Tibial nerve (tissue), 4 donors: ENCODE data around the gene SGK1. TPM values are rescaled to one million over a fixed set of nuclear protein-coding genes. Genes with fewer than 3 reads are reported as not detected.
A peak's percentile ranks its signal among the peaks of the same experiment; 100 is the strongest.

Source experiments
- DNase-seq, 2 donors: peaks; one replicate each; pipeline ENCODE4 v3.0.0-alpha.2; 2019; ENCODE audit warnings: low spot score in 2 of 2
- H3K27ac ChIP-seq, 4 donors: fragments of 200-600 bp; sonication (generic) in 3 of 4; one replicate each; pipeline ENCODE4 v1.5.1; 2017 to 2019; ENCODE audit warnings: mild to moderate bottlenecking in 1 of 4
- H3K27me3 ChIP-seq, 2 donors: fragments of 200-600 bp; sonication (generic) in 1 of 2; one replicate each; pipeline versions ENCODE4 v1.5.1 to v1.6.0; 2017 to 2019
- H3K36me3 ChIP-seq, 3 donors: fragments of 200-600 bp; sonication (generic); one replicate each; pipeline ENCODE4 v1.5.1; 2018 to 2019
- H3K4me1 ChIP-seq, 4 donors: fragments of 200-600 bp; sonication (generic) in 3 of 4; one replicate each; pipeline ENCODE4 v1.5.1; 2017 to 2019
- H3K4me3 ChIP-seq, 4 donors: fragments of 200-600 bp; sonication (generic) in 3 of 4; one replicate each; pipeline ENCODE4 v1.5.1; 2017 to 2019; ENCODE audit warnings: mild to moderate bottlenecking in 1 of 4, moderate library complexity in 1 of 4
- H3K9me3 ChIP-seq, 4 donors: fragments of 200-600 bp; sonication (generic) in 3 of 4; one replicate each; pipeline ENCODE4 v1.5.1; 2017 to 2019
- CTCF ChIP-seq, 5 experiments: fragments of 200-600 bp in 3 of 5; fragments of 450-650 bp in 2 of 5; sonication (generic) in 3 of 5; IDR thresholded peaks; one replicate each; pipeline ENCODE4 v1.5.1; 2016 to 2019; ENCODE audit warnings: antibody characterized with exemption in 5 of 5, mild to moderate bottlenecking in 3 of 5, moderate library complexity in 2 of 5
- EP300 ChIP-seq, 2 donors: sonication (generic); formaldehyde crosslinking; IDR thresholded peaks; one replicate each; pipeline ENCODE4 v1.6.1; 2017; ENCODE audit warnings: antibody characterized with exemption in 2 of 2, mild to moderate bottlenecking in 1 of 2
- POLR2A ChIP-seq, 2 donors: fragments of 450-650 bp; IDR thresholded peaks; one replicate each; pipeline ENCODE4 v1.6.1; 2017; ENCODE audit warnings: antibody characterized with exemption in 2 of 2, mild to moderate bottlenecking in 2 of 2, moderate library complexity in 2 of 2
- WGBS, 2 donors: methylation state at CpG; one replicate each; pipeline ENCODE4 v1.1.5; 2018; 5-methylcytosine and 5-hydroxymethylcytosine counted together
- total RNA-seq, 4 donors: library from RNA; depleted of rRNA; stranded (reverse); fragments of >200 nt; gene quantifications; one replicate each; pipeline ENCODE4 v1.1.0, GENCODE V29; 2016

SGK1 gene
- total RNA-seq, 4 donors from 2014 or later: 103 to 127 (median 116) TPM

GRCh38 chr6:134318974-134319281 is 1.0 kb upstream of the SGK1 start:
- 98 to 100% methylated on average over 1 of the region's 1 CpG for WGBS, 2 donors
- H3K4me3 ChIP-seq: no peak overlapping the region
- no peaks in the 10 kb centered on the region for H3K9me3 ChIP-seq
- H3K4me1 ChIP-seq: peaks cover 0 to 22% (median 3%) of the 10 kb centered on the region in 4 donors
- DNase-seq: no peak
- no peak for TF ChIP-seq EP300 (IDR thresholded peaks at IDR 0.05)
- H3K27me3 ChIP-seq: no peaks in the 10 kb centered on the region
- peak overlapping the region in 2 of 4 donors; percentile 73 to 82 for H3K27ac ChIP-seq
- H3K36me3 ChIP-seq: no peaks in the 10 kb centered on the region

DNA sequence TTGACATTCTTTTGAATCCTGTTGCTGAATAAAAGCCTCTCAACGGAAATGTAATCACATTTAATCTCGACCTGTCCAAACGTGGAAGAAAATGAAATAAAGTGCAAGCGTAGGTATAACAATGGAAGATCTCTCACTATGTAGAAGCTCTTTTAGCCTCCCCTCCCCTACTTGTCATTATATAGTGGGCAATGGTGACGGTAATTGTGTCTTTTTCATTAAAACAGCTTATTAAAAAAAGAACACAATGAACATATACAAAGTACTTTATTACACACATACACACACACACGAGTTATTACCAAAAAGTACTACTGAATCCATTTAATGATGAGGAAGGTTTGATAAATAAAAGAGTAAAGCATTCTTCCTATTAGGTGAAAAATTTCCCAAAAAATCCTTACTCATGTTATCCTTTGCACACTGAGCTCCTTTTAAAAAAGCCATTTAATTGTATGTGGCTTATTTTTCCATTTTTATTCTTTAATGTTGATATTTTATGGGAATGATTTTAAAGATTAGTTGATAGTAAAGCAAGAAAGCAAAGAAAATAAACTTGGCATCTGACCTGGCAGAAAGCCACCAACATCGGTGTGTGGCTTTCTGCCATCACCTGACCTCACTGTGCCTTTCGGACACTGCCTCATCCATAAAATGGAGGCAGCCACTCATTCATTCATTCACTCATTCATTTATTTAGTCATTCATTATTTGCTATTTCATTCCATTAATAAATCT is 493 bp upstream of the SGK1 start:
- Histone ChIP-seq H3K27me3 (no peaks in the 10 kb centered on the region), H3K4me3 (peak overlapping the region in 3 of 4 donors; percentile 35 to 58 (median 35)), H3K27ac (peak overlapping the region in 3 of 4 donors; percentile 5 to 82 (median 73)), H3K36me3 (no peaks in the 10 kb centered on the region), H3K4me1 (peaks cover 0 to 22% (median 3%) of the 10 kb centered on the region in 4 donors), H3K9me3 (no peaks in the 10 kb centered on the region)
- WGBS, 2 donors: 24 to 25% methylated on average over 8 of the region's 8 CpGs
- TF ChIP-seq POLR2A (IDR thresholded peaks at IDR 0.05): no peak
- no peak for TF ChIP-seq CTCF (IDR thresholded peaks at IDR 0.05)
- TF ChIP-seq EP300 (IDR thresholded peaks at IDR 0.05): no peak
- DNase-seq: no peak

- Histone ChIP-seq H3K27ac (peak overlapping the region; percentile 5 to 82 (median 42)), H3K4me3 (peak overlapping the region; percentile 35 to 68 (median 46)), H3K27me3 (no peaks in the 10 kb centered on the region), H3K9me3 (no peaks in the 10 kb centered on the region), H3K4me1 (peaks cover 0 to 22% (median 3%) of the 10 kb centered on the region in 4 donors), H3K36me3 (no peaks in the 10 kb centered on the region)
- TF ChIP-seq CTCF (IDR thresholded peaks at IDR 0.05) (no peak), POLR2A (IDR thresholded peaks at IDR 0.05) (no peak), EP300 (IDR thresholded peaks at IDR 0.05) (no peak)
- DNase-seq: no peak
- WGBS, 2 donors: 43 to 46% methylated on average over 6 of the region's 6 CpGs
Measured at GRCh38 chr6:134316733-134317431, 1.0 kb downstream of the SGK1 start.

DNA sequence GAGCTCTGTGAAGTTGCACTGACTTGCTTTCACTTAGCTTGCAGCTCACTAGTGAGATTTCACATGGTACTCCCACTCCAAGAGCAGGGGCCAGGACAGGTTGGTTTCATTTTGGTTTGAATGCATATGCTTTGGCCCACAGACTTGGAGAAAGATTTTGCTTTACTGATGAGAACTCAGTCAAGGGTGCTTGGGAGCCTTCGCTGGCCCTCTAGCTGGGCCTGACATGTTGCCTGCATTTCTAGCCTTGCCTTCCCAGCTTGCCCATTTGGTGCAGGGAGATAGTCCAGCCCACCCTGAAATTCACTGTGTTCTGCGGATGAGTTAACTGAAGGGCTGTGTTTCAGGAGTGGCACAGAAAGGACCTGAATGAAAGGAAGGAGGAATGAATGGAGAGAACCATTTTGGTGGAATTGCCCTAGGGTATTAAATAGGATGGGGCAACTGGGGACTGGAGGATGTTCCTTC is 1.9 kb downstream of the SGK1 start:
- WGBS, 2 donors: 93 to 96% methylated on average over 2 of the region's 2 CpGs
- peak overlapping the region in 3 of 4 donors; percentile 10 to 82 (median 33) for H3K27ac ChIP-seq
- TF ChIP-seq EP300 (IDR thresholded peaks at IDR 0.05) (no peak), POLR2A (IDR thresholded peaks at IDR 0.05) (no peak), CTCF (IDR thresholded peaks at IDR 0.05) (no peak)

DNA sequence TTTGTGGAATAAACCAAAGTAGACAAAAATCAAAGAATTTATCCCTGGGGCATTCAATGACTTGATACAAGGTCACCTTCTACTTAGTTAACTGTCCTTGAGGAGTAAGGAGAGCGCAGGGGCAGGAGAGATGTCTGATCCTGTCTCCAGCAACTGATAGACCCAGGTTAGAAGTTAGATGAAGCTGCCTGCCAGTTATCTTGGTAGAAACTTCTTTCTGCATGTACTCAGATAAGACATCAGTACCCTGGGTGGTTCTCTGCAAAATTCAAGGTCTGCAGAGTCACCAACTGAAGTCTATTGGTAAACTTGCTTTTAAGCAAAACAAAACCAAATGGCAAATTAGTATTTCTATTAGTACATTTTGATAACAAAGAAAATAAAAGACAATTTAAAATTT is 2.7 kb downstream of the SGK1 start:
- Histone ChIP-seq H3K4me3 (no peak overlapping the region), H3K27me3 (no peaks in the 10 kb centered on the region), H3K36me3 (no peaks in the 10 kb centered on the region), H3K27ac (peak overlapping the region in 2 of 4 donors; percentile 15 to 82), H3K4me1 (peaks cover 0 to 22% (median 3%) of the 10 kb centered on the region in 4 donors), H3K9me3 (no peaks in the 10 kb centered on the region)
- no peak for TF ChIP-seq POLR2A (IDR thresholded peaks at IDR 0.05)
- 98 to 100% methylated on average over 1 of the region's 1 CpG for WGBS, 2 donors
- no peak for DNase-seq

More for the DNA sequence above, 1.9 kb downstream of the SGK1 start:
- DNase-seq: no peak
- Histone ChIP-seq H3K4me3 (peak overlapping the region in 1 of 4 donors; percentile 22), H3K36me3 (no peaks in the 10 kb centered on the region), H3K27me3 (no peaks in the 10 kb centered on the region), H3K9me3 (no peaks in the 10 kb centered on the region), H3K4me1 (peaks cover 0 to 22% (median 3%) of the 10 kb centered on the region in 4 donors)
